PC-9 (cell line): ENCODE measurements around the gene LRGUK. TPM values are rescaled to one million over a fixed set of nuclear protein-coding genes. Genes with fewer than 3 reads are reported as not detected.

Experiments
- BruUV-seq: library from RNA; stranded (reverse); fragments of 400-500 nt; replicated peaks from 2 replicates; lab custom pipeline; 2021; lab: Mats Ljungman, UMichigan
- CTCF ChIA-PET: fragments of 300-600 bp; sonication (Branson Sonifier 250); formaldehyde crosslinking; loops from one replicate; lab custom pipeline; 2022; ENCODE audit warnings: antibody characterized with exemption; lab: Charles Lee
- POLR2A ChIA-PET: fragments of 300-600 bp; sonication (Branson Sonifier 250); formaldehyde crosslinking; loops from one replicate; lab custom pipeline; 2022; ENCODE audit warnings: antibody characterized with exemption; ENCODE audit not compliant: unreplicated experiment; lab: Charles Lee
- DNase-seq, 2 experiments: peaks; one replicate each; pipeline versions ENCODE4 v3.0.0 to v3.0.0-alpha.2; 2015 to 2022; ENCODE audit warnings: mixed read lengths in 1 of 2
- H2AFZ ChIP-seq: fragments of 200-600 bp; sonication (generic); 2 replicates; pipeline ENCODE4 v1.8.1; 2017; ENCODE audit warnings: antibody characterized with exemption
- H3F3A ChIP-seq: fragments of 200-600 bp; sonication (generic); 2 replicates; pipeline ENCODE4 v1.8.1; 2017; ENCODE audit warnings: antibody characterized with exemption, mild to moderate bottlenecking, low read depth; ENCODE audit not compliant: insufficient read depth
- H3K27ac ChIP-seq: fragments of 200-600 bp; sonication (generic); 2 replicates; pipeline ENCODE4 v1.6.1; 2016; ENCODE audit warnings: mixed run types
- H3K27me3 ChIP-seq: fragments of 200-600 bp; sonication (generic); 2 replicates; pipeline ENCODE4 v1.6.1; 2016; ENCODE audit warnings: low read depth, mixed run types; ENCODE audit not compliant: insufficient read depth
- H3K36me3 ChIP-seq: fragments of 200-600 bp; sonication (generic); 2 replicates; pipeline ENCODE4 v1.6.1; 2016; ENCODE audit warnings: low read depth, mixed run types
- H3K4me1 ChIP-seq: fragments of 200-600 bp; sonication (generic); replicated peaks from 2 replicates; pipeline ENCODE4 v1.6.1; 2016; ENCODE audit warnings: mixed run types; ENCODE audit not compliant: insufficient read depth
- H3K4me2 ChIP-seq: fragments of 200-600 bp; sonication (generic); 2 replicates; pipeline ENCODE4 v1.6.1; 2017; ENCODE audit warnings: mixed run types
- H3K4me3 ChIP-seq: fragments of 200-600 bp; sonication (generic); 2 replicates; pipeline ENCODE4 v1.6.1; 2016; ENCODE audit warnings: mixed run types
- H3K79me2 ChIP-seq: fragments of 200-600 bp; sonication (generic); 2 replicates; pipeline ENCODE4 v1.6.1; 2017; ENCODE audit warnings: low read depth, mixed run types
- H3K9me2 ChIP-seq: fragments of 200-600 bp; sonication (generic); 2 replicates; pipeline ENCODE4 v1.8.1; 2017; ENCODE audit warnings: mild to moderate bottlenecking; ENCODE audit not compliant: insufficient read depth
- H3K9me3 ChIP-seq: fragments of 200-600 bp; sonication (generic); 2 replicates; pipeline ENCODE4 v1.8.1; 2016; ENCODE audit warnings: low read depth; ENCODE audit not compliant: insufficient read depth
- H4K20me1 ChIP-seq: fragments of 200-600 bp; sonication (generic); 2 replicates; pipeline ENCODE4 v1.8.1; 2017; ENCODE audit not compliant: insufficient read depth
- EZH2 ChIP-seq: fragments of 200-600 bp; sonication (generic); IDR thresholded peaks from 2 replicates; pipeline ENCODE4 v1.8.0; 2017; ENCODE audit warnings: antibody characterized with exemption, low read depth
- intact Hi-C: fragments of 100-400 bp; cut with micrococcal nuclease; formaldehyde crosslinking; loops from one replicate; pipeline ENCODE4 v1.10.0; 2022; ENCODE audit not compliant: unreplicated experiment
- total RNA-seq: library from RNA; stranded (reverse); gene quantifications from 2 replicates; pipeline ENCODE4 v1.2.3, GENCODE V29; 2021
- TF ChIP-seq, protein P1 (sequence below): fragments of 200-600 bp; sonication (generic); conservative IDR thresholded peaks from 2 replicates; pipeline ENCODE4 v1.6.1; 2017; ENCODE audit warnings: mixed run types, antibody characterized with exemption, mild to moderate bottlenecking, moderate library complexity

LRGUK gene
- total RNA-seq, 1 experiment from 2014 or later, result 2.3 TPM

DNA sequence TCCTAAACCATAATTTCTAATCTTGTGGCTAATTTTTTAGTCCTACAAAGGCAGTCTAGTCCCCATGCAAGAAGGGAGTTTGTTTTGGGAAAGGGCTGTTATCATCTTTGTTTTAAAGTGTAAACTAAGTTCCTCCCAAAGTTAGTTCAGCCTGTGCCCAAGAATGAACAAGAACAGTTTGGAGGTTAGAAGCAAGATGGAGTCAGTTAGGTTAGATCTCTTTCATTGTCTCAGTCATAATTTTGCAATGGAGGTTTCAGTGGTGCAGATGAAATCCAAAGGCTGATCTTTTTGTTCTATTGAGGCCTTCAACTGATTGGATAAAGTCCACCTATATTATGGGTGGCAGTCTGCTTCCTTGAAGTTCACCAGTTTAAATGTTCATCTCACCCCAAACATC lies 68.1 kb downstream of the LRGUK start:
- H3K4me2 ChIP-seq, result no peak overlapping the region
- ChIA-PET CTCF (no interaction called here), POLR2A (no interaction called here)
- H2AFZ ChIP-seq, result no peak overlapping the region
- no peak overlapping the region for H3K27ac ChIP-seq
- intact Hi-C loops, result no loop called here
- H3K79me2 ChIP-seq, result no peaks in the 10 kb centered on the region
- no peaks in the 10 kb centered on the region for H4K20me1 ChIP-seq
- H3K4me3 ChIP-seq, result no peak overlapping the region
- no peaks in the 10 kb centered on the region for H3K9me2 ChIP-seq
- H3K4me1 ChIP-seq, result no peaks in the 10 kb centered on the region
- no peaks in the 10 kb centered on the region for H3K9me3 ChIP-seq
- H3F3A ChIP-seq, result no peaks in the 10 kb centered on the region
- BruUV-seq, result no TSS peak
- DNase-seq, result no peak
- H3K36me3 ChIP-seq, result no peaks in the 10 kb centered on the region
- no peaks in the 10 kb centered on the region for H3K27me3 ChIP-seq
- TF ChIP-seq, protein P1, sequence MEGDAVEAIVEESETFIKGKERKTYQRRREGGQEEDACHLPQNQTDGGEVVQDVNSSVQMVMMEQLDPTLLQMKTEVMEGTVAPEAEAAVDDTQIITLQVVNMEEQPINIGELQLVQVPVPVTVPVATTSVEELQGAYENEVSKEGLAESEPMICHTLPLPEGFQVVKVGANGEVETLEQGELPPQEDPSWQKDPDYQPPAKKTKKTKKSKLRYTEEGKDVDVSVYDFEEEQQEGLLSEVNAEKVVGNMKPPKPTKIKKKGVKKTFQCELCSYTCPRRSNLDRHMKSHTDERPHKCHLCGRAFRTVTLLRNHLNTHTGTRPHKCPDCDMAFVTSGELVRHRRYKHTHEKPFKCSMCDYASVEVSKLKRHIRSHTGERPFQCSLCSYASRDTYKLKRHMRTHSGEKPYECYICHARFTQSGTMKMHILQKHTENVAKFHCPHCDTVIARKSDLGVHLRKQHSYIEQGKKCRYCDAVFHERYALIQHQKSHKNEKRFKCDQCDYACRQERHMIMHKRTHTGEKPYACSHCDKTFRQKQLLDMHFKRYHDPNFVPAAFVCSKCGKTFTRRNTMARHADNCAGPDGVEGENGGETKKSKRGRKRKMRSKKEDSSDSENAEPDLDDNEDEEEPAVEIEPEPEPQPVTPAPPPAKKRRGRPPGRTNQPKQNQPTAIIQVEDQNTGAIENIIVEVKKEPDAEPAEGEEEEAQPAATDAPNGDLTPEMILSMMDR, result no peak
- TF ChIP-seq EZH2, result no peak

DNA sequence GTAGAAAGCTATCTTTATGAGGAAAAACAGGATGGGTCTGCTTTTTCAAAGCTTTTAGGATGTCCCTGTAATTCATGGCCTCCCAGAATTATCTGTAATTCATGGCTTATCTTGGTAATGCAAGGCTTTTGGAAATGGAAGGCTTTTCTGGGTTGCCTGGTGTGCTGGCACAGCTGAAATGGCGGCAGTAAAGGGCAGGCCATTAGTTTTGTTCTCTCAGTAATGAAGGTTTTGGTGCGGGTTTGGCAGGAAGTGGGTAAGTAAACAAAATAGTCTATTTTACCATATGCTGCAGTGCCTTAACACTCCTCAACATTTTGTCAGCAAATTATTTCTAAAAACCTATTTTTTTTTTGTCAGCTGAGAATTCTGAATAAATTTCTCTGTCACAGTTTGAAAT lies 69.3 kb downstream of the LRGUK start:
- Histone ChIP-seq H3K4me3 (no peak overlapping the region), H3K4me2 (no peak overlapping the region), H3K4me1 (no peaks in the 10 kb centered on the region), H2AFZ (no peak overlapping the region), H3K27me3 (no peaks in the 10 kb centered on the region), H3F3A (no peaks in the 10 kb centered on the region), H3K9me2 (no peaks in the 10 kb centered on the region), H3K9me3 (no peaks in the 10 kb centered on the region), H3K27ac (no peak overlapping the region), H3K79me2 (no peaks in the 10 kb centered on the region), H3K36me3 (no peaks in the 10 kb centered on the region), H4K20me1 (no peaks in the 10 kb centered on the region)
- ChIA-PET CTCF (interaction anchor here (0.6 kb wide), 1 partner anchor 12 kb away, joined by 3 read pairs; no protein-coding TSS in a partner anchor), POLR2A (no interaction called here)
- no TSS peak for BruUV-seq
- TF ChIP-seq, protein P1, result no peak
- no peak for TF ChIP-seq EZH2
- DNase-seq, result no peak
- intact Hi-C loops, result no loop called here

DNA sequence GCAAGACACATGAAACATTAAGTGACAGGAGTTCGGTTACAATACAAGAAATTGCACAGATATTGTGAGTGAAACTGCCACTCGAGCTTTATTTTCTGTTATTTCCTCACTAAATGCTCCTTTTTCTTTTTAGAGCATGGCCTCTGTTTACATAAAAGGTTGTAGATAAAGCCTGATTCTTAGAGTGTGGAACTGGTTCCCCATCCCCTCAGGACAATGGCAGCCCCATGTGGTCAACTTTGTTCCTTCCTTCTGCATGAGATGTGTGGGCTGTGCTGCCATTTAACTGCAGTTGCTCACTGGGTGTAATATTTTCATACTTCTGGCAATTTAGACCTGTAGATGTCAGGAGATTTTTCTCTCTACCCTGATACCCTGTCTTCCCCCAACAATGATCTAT lies 70.2 kb downstream of the LRGUK start:
- Histone ChIP-seq H3K4me1 (no peaks in the 10 kb centered on the region), H3F3A (no peaks in the 10 kb centered on the region), H3K79me2 (no peaks in the 10 kb centered on the region), H2AFZ (no peak overlapping the region), H3K4me2 (no peak overlapping the region), H3K36me3 (no peaks in the 10 kb centered on the region), H3K27me3 (no peaks in the 10 kb centered on the region), H3K4me3 (no peak overlapping the region), H4K20me1 (no peaks in the 10 kb centered on the region), H3K27ac (no peak overlapping the region), H3K9me2 (no peaks in the 10 kb centered on the region), H3K9me3 (no peaks in the 10 kb centered on the region)
- TF ChIP-seq EZH2, result no peak
- TF ChIP-seq, protein P1, result no peak
- ChIA-PET CTCF (no interaction called here), POLR2A (no interaction called here)
- intact Hi-C loops, result no loop called here
- BruUV-seq, result no TSS peak
- no peak for DNase-seq
